Immature natural killer cell (primary cell): ENCODE results near the gene SLC22A13. TPM values are rescaled to one million over a fixed set of nuclear protein-coding genes. Genes with fewer than 3 reads are reported as not detected.
"Not testable (repeated sequence)": the region's sequence is repeated elsewhere in the genome, so short reads cannot be mapped to it uniquely, and the experiment has no call there.

Experiments
- DNase-seq, 3 donors: peaks; one replicate each; pipeline ENCODE4 v3.0.0; 2022; ENCODE audit warnings: mixed read lengths in 1 of 3
- H3K27ac Mint-ChIP-seq, 6 donors: one replicate each; pipeline ENCODE4 v1.8.0; 2020; ENCODE audit warnings: mixed read lengths in 6 of 6, mild to moderate bottlenecking in 5 of 6, inconsistent platforms in 4 of 6, moderate library complexity in 3 of 6
- H3K27me3 Mint-ChIP-seq, 3 donors: one replicate each; pipeline ENCODE4 v1.8.0; 2020 to 2021; ENCODE audit warnings: low read depth in 3 of 3, mild to moderate bottlenecking in 3 of 3, mixed read lengths in 3 of 3, moderate library complexity in 3 of 3, inconsistent platforms in 1 of 3
- H3K36me3 Mint-ChIP-seq, 3 donors: one replicate each; pipeline ENCODE4 v1.8.0; 2020; ENCODE audit warnings: mixed read lengths in 3 of 3, inconsistent platforms in 2 of 3, mild to moderate bottlenecking in 2 of 3
- H3K4me1 Mint-ChIP-seq, 2 donors: one replicate each; pipeline ENCODE4 v1.8.0; 2020; ENCODE audit warnings: inconsistent platforms in 2 of 2, mild to moderate bottlenecking in 2 of 2, mixed read lengths in 2 of 2, moderate library complexity in 1 of 2
- H3K4me3 Mint-ChIP-seq, 5 donors: one replicate each; pipeline ENCODE4 v1.8.0; 2020; ENCODE audit warnings: mild to moderate bottlenecking in 5 of 5, mixed read lengths in 5 of 5, inconsistent platforms in 3 of 5, moderate library complexity in 3 of 5
- H3K9me3 Mint-ChIP-seq, 6 donors: one replicate each; pipeline ENCODE4 v1.8.0; 2020; ENCODE audit warnings: mild to moderate bottlenecking in 6 of 6, mixed read lengths in 6 of 6, inconsistent platforms in 4 of 6, moderate library complexity in 3 of 6
- polyA plus RNA-seq, 3 donors: library from polyadenylated mRNA; unstranded; fragments of 300-500 nt; fragmentation: Illumina TruSeq; gene quantifications; one replicate each; pipeline ENCODE4 v1.2.3, GENCODE V29; 2021

Gene SLC22A13
- polyA plus RNA-seq, 3 donors from 2014 or later: not detected

DNA sequence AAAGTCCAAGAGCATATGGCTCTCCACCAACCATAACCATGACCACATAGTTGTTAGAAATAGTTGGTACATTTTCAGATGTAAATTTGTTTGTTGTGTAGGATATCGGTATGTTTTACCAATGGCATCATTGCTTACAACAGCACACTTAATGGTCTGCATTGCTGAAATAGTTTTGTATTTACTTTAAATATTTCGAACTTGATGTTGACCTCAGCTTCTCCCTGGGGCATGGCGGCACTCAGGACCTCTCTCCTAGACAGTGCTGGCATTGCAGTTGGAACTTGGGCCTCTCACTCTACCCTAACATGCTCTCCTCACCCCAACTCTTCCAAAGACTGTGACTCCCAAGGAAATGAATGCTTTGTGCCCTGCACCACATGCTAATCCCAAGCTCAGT is 5.0 kb downstream of the SLC22A13 start:
- Mint-ChIP-seq H3K27ac (no peak overlapping the region), H3K9me3 (peaks cover 0 to 2% (median 0%) of the 10 kb centered on the region in 6 donors), H3K27me3 (no peaks in the 10 kb centered on the region), H3K36me3 (peaks cover 5 to 26% (median 16%) of the 10 kb centered on the region in 3 donors), H3K4me1 (peaks cover 15 to 27% of the 10 kb centered on the region in 2 donors), H3K4me3 (no peak overlapping the region)
- DNase-seq: no peak

DNA sequence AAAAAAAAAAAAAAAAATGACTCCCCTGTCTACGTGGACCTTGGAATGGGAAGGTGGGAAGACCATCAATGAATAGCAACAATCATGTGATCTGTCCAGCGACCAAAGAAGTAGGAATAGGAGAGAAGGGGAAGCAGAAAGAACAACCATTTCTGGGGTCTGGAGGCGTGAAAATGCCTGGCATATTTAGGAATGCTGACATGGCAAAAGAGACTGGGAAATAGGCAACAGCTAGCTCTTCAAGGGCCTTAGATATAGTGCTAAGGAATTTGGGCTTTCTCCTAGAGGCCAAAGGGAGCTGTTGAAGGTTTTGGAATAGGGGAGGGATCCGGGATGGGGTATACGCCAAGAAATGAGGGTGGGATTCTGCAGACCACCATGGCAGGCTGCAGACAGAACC is 5.9 kb downstream of the SLC22A13 start:
- peaks cover under 1 to 21% (median 8%) of the 10 kb centered on the region in 3 donors for H3K36me3 Mint-ChIP-seq
- H3K4me3 Mint-ChIP-seq: no peak overlapping the region
- H3K9me3 Mint-ChIP-seq: peaks cover 0 to 2% (median 0%) of the 10 kb centered on the region in 6 donors
- H3K27ac Mint-ChIP-seq: no peak overlapping the region
- H3K27me3 Mint-ChIP-seq: peaks cover 0 to 1% (median 0%) of the 10 kb centered on the region in 3 donors
- peaks cover 15 to 21% of the 10 kb centered on the region in 2 donors for H3K4me1 Mint-ChIP-seq
- DNase-seq: no peak

DNA sequence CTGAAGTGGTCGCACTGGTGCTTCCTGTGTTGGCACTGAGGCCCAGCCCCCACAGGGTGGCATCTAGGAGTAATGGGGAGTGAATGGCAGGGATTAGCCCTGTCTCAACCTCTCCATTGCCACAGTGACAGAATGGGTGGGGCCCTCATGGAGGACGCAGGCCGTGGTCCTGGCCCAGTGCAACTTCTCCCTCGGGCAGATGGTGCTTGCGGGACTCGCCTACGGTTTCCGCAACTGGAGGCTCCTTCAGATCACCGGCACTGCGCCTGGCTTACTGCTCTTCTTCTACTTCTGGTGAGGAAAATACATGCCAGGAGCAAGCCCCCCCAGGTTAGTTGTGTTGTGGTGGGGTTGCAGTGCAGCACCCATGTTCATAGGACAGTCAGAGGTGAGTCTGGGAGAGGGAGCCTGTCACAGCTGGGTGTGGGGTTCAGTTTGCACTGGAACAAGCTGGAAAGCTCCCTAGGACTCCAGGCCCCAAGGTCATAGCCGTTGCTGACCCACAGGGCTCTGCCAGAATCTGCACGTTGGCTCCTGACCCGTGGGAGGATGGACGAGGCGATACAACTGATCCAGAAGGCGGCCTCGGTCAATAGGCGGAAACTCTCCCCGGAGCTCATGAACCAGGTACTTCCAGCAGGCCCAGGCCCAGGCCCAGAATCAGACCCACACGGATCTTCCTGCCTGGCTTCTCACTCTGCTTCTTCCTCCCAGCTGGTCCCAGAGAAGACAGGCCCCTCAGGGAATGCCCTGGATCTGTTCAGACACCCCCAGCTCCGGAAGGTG is 9.4 kb downstream of the SLC22A13 start:
- Mint-ChIP-seq H3K27ac (no peak overlapping the region), H3K4me1 (peaks cover 0 to 1% of the 10 kb centered on the region in 2 donors), H3K4me3 (no peak overlapping the region), H3K36me3 (peaks cover 0 to 18% (median 3%) of the 10 kb centered on the region in 3 donors), H3K27me3 (peaks cover 0 to 1% (median 0%) of the 10 kb centered on the region in 3 donors), H3K9me3 (peaks cover 0 to 2% (median 0%) of the 10 kb centered on the region in 6 donors)
- DNase-seq: no peak

DNA sequence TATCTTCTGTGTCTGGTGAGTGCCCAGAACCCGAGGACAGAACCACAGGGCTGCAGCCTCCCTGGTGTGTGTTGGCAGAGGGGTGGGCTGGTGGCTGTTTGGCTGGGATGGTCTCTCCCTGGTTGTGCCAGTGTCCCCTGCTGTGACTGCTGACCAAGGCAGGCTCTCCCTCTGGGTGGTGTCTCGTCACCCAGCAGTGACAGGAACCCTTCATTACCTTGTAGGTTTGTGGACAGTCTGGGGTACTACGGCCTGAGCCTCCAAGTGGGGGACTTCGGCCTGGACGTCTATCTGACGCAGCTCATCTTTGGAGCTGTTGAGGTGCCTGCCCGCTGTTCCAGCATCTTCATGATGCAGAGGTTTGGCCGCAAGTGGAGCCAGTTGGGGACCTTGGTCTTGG is 10.0 kb downstream of the SLC22A13 start:
- H3K36me3 Mint-ChIP-seq: peaks cover 0 to 19% (median 3%) of the 10 kb centered on the region in 3 donors
- H3K4me3 Mint-ChIP-seq: no peak overlapping the region
- no peak for DNase-seq
- H3K27me3 Mint-ChIP-seq: peaks cover 0 to 1% (median 0%) of the 10 kb centered on the region in 3 donors
- peaks cover 0 to 1% of the 10 kb centered on the region in 2 donors for H3K4me1 Mint-ChIP-seq
- no peak overlapping the region for H3K27ac Mint-ChIP-seq
- H3K9me3 Mint-ChIP-seq: peaks cover 0 to 2% (median 0%) of the 10 kb centered on the region in 6 donors

DNA sequence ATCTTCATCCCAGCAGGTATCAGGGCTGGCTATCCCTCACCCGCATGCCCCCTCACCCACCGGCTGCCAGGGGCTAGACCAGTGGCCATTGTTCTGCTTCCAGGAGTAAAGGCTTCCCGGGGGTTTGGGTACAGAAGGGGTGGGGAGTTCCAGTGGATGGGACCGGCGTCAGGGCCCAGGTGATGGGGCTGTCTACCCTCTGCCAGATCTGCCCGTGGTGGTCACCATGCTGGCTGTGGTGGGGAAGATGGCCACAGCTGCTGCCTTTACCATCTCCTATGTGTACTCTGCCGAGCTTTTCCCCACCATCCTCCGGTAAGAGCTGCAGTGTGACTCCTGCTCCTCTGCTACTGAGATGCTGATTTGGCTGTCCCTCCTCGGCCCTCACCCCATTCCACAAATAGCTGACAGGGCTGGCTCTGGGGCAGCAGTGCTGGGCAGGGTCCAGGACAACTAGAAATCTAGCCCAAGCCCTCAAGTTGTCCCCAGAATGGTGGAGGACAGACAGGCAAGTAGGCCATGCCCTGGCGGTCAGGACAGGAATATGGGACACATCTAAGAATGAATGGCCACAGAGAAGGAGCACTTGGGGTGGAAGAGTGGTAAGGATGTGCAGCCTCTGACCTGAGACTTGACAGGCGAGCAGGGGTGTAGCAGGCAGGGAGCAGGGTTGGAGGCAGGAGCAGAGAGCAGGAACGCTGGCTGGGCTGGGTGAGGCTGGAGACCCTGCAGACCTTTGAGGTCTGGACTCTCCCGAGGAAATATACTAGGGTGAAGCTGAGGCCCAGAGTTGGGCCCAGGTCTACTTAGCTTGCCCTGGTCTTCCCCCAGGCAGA is 10.7 kb downstream of the SLC22A13 start:
- H3K27ac Mint-ChIP-seq: no peak overlapping the region
- no peaks in the 10 kb centered on the region for H3K9me3 Mint-ChIP-seq
- peaks cover 0 to 1% of the 10 kb centered on the region in 2 donors for H3K4me1 Mint-ChIP-seq
- peaks cover 0 to 16% (median 3%) of the 10 kb centered on the region in 3 donors for H3K36me3 Mint-ChIP-seq
- DNase-seq: no peak
- H3K4me3 Mint-ChIP-seq: no peak overlapping the region
- H3K27me3 Mint-ChIP-seq: peaks cover 0 to 1% (median 0%) of the 10 kb centered on the region in 3 donors

DNA sequence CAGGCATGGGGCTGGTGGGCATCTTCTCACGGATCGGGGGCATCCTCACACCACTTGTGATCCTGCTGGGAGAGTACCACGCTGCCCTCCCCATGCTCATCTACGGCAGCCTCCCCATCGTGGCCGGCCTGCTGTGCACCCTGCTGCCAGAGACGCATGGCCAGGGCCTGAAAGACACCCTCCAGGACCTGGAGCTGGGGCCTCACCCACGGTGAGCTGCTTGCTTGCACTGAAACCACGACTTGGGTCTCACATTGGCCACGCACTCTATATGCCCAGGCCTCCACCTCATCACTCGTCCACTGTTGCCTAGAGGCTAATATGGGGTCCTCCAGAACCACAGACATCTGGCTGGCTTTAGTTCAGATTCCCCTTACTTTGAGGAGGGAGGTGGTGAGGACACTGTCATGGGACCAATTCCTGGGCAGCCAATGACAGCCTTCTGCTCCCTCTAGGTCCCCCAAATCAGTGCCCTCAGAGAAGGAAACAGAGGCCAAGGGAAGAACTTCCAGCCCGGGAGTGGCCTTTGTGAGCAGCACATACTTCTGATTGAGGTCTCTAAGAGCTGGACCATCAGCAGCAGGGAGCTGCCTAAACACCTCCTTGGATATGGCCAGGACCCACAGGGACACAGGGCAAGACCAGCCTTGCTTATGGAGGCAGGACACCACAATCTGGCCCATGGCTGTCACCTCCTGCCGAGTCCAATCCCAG is 11.5 kb downstream of the SLC22A13 start:
- H3K36me3 Mint-ChIP-seq: peaks cover 0 to 16% (median 3%) of the 10 kb centered on the region in 3 donors
- peaks cover 0 to 1% (median 0%) of the 10 kb centered on the region in 3 donors for H3K27me3 Mint-ChIP-seq
- DNase-seq: no peak
- H3K9me3 Mint-ChIP-seq: no peaks in the 10 kb centered on the region
- no peak overlapping the region for H3K27ac Mint-ChIP-seq
- H3K4me3 Mint-ChIP-seq: no peak overlapping the region
- H3K4me1 Mint-ChIP-seq: peaks cover 0 to 1% of the 10 kb centered on the region in 2 donors

DNA sequence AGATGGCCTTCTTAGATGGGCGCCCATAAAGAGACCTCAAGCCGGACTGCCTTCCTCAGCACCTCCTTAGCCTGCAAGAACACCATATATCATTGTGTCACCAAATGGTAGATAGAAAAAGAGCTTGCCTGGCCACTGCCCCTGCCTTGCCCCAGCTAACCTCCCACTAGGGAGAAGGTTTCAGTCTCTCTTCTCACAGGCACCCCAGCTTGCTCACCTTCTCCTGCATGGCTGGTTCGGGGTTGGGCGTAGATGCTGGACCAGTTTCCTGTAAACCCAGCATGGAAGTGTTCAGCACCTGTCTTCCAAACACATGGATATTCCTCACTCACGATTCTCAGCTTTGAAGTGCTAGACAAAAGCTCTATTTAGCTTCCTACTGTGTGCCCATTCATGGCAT is 13.2 kb downstream of the SLC22A13 start:
- no peak overlapping the region for H3K4me3 Mint-ChIP-seq
- H3K27me3 Mint-ChIP-seq: peaks cover 0 to 1% (median 0%) of the 10 kb centered on the region in 3 donors
- H3K4me1 Mint-ChIP-seq: peaks cover 0 to 1% of the 10 kb centered on the region in 2 donors
- no peaks in the 10 kb centered on the region for H3K9me3 Mint-ChIP-seq
- no peak overlapping the region for H3K27ac Mint-ChIP-seq
- no peak for DNase-seq
- H3K36me3 Mint-ChIP-seq: peaks cover 0 to 13% (median 3%) of the 10 kb centered on the region in 3 donors

DNA sequence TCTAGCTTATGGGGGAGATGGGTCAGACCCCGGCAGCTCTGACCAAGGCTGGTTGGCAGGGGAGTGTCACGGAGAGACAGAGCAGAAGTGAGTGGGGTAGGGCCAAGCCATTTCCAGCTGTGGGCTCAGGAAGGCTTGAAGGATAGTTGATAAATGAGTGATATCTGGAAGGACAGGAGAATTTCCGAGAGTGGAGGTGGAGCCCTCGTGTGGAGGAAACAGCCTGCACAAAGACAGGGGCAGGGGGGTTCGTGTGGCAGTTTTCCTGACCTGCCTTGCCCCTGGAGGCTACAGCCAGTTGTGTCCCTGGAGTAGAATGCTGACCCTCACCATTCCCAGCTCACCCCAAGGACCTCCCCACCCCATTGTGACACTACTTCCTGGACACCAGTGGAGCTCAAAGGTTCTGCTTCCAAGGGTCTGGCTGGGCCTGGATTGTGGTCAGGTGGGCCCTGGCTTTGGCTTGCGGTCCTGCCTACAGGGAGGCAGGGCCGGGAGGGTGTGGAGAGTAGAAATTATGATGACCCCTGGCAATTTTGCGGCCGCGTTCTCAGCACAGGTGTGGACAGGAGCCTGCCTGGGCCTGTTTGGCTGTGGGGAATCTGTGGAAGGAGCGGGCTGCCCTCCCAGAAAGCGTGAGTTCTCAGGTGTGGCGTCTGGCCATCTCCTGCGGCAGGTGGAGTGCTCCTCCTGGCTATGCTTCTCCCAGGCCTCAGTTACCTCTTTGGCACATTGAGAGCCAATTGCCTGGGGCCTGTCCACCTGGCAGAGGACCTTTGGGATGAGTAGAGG is 16.5 kb downstream of the SLC22A13 start, which contains the start of gene SLC22A14:
Gene SLC22A14, plus strand, starts transcription at position 400 of the 792 bp plus-strand sequence. CDS start 23,733 bp downstream, outside the sequence.
- H3K4me3 Mint-ChIP-seq: no peak within 1 kb of the TSS

DNA sequence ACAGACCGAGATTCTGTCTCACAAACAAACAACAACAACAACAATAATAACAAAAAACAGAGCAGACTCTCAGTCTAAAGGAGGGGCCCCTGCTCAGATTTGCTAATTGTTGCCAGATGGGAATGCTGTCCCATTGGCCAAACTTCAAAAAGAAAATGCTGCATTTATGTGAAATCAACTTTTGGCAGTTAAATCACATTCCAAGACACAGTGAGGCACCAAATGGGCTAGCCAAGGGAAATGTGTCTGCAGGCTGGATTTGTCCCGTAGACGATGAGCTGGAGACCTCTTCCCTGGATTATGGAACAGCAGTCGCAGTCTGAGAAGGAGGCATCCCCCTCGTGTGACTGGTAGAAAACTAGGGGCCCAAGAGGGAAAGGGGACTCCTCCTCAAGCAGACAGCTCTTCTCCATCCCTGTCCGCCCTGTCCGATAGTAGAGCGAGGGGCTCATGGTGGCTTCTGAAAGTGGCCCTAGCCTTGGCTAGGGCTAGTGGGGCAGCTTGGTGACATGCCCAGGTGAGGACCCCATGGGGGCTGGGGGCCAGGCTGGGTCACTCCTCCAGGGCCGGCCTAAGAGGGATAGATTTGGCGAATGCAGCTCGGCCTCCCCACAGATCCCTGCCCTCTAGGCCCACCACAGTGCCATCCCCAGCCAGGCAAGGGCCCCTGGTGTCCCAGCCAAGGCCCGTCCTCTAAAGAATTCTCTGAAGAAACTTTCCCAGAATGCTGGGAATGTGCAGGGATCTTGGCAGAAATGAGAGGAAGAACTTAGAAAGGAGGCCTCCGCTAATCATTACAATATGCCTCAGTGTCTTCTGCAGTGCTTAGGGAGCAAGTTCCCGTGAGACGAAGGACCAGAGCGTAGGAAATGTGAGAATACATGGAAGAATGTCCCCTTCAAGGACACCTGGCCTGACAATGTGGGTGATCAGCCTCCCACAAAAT is 18.5 kb downstream of the SLC22A13 start:
- Mint-ChIP-seq H3K9me3 (no peaks in the 10 kb centered on the region), H3K27me3 (peaks cover 0 to 4% (median 4%) of the 10 kb centered on the region in 3 donors), H3K36me3 (peaks cover 0 to 7% (median 0%) of the 10 kb centered on the region in 3 donors), H3K27ac (no peak overlapping the region), H3K4me3 (no peak overlapping the region), H3K4me1 (peaks cover 0 to 1% of the 10 kb centered on the region in 2 donors)
- no peak for DNase-seq

More for the DNA sequence above, 16.5 kb downstream of the SLC22A13 start, which contains the start of gene SLC22A14:
- peaks cover 0 to 1% of the 10 kb centered on the region in 2 donors for H3K4me1 Mint-ChIP-seq
- peaks cover 0 to 4% (median 4%) of the 10 kb centered on the region in 3 donors for H3K27me3 Mint-ChIP-seq
- DNase-seq: no peak
- no peaks in the 10 kb centered on the region for H3K9me3 Mint-ChIP-seq
- peaks cover 0 to 13% (median 3%) of the 10 kb centered on the region in 3 donors for H3K36me3 Mint-ChIP-seq
- no peak within 1 kb of the TSS for H3K27ac Mint-ChIP-seq

DNA sequence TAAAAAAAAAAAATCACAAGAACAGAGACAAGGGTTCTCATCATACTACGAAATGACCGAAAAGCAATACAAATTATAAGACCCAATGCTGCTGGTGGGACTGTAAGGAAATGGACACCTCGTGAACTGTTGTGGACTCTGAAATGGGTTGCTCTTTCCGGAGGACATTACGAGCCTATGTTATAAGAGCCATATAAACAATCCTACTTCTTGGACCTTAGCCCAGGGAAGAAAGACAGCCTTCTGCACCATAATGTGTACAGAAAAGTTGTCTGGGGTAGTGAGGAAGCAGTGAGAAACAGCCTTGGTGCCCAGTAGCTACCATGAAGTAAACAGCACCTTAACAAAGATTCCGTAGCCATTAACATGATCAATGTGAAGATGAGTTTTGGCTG is 19.1 kb downstream of the SLC22A13 start:
- H3K36me3 Mint-ChIP-seq: peaks cover 0 to 7% (median 0%) of the 10 kb centered on the region in 3 donors
- H3K9me3 Mint-ChIP-seq: no peaks in the 10 kb centered on the region
- no peak overlapping the region for H3K27ac Mint-ChIP-seq
- H3K4me1 Mint-ChIP-seq: no peaks in the 10 kb centered on the region
- peaks cover 1 to 6% (median 4%) of the 10 kb centered on the region in 3 donors for H3K27me3 Mint-ChIP-seq
- H3K4me3 Mint-ChIP-seq: no peak overlapping the region
- DNase-seq: no peak

DNA sequence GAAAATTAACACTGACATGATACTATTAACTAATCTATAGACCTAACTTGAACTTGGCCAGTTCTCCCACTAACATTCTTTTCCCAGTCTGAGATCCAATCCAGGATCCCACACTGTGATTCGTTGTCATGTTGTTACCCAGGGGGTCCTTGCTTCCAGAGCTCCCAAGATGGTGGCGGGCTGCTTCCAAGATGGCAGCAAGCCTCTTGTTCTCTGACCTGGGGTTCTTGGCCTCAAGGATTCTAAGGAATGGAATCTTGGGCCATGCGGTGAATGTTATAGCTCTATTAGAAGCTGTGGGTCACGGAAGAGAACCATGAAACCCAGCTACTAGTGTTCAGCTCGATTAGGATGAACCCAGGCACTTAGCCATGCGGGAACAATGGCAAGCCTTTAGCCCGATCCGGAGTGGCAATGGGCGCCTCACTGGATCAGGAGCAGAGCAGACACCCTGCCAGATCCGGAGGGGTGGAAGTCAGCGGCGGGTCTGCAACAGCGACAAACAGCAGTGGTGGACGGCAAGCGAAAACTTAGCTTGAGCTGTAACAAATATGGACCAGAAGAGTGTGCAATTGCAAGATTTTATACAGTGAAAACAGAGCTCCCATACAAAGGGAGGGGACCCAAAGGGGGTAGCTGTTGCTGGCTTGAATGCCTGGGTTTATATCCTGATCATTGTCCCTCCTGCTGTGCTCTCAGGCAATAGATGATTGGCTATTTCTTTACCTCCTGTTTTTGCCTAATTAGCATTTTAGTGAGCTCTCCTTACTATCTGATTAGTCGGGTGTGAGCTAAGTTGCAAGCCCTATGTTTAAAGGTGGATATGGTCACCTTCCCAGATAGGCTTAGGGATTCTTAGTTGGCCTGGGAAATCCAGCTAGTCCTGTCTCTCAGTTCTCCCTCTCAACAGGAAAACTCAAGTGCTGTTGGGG is 23.9 kb downstream of the SLC22A13 start:
- H3K4me3 Mint-ChIP-seq, H3K9me3 Mint-ChIP-seq, H3K36me3 Mint-ChIP-seq, H3K27ac Mint-ChIP-seq, H3K4me1 Mint-ChIP-seq, DNase-seq: not testable (repeated sequence)
- H3K27me3 Mint-ChIP-seq: peaks cover 1 to 10% (median 6%) of the 10 kb centered on the region in 3 donors
